HG02870 (cell line): ENCODE results near the gene EPAS1.

Experiments
- ATAC-seq: cut with Tn5 transposase; IDR thresholded peaks from one replicate; pipeline ENCODE4 v1.9.1; 2021; ENCODE audit warnings: mild to moderate bottlenecking, moderate library complexity; ENCODE audit not compliant: unreplicated experiment

The EPAS1 gene

GRCh38 chr2:46360303-46360702 is 63.1 kb downstream of the EPAS1 start:
- ATAC-seq: no peak

GRCh38 chr2:46361920-46362666 is 64.9 kb downstream of the EPAS1 start:
- ATAC-seq: no peak

GRCh38 chr2:46362667-46363012 is 65.4 kb downstream of the EPAS1 start:
- no peak for ATAC-seq

GRCh38 chr2:46363535-46364170 is 66.4 kb downstream of the EPAS1 start:
- no peak for ATAC-seq

- ATAC-seq: no peak
Measured at GRCh38 chr2:46364797-46365457, 67.7 kb downstream of the EPAS1 start.

GRCh38 chr2:46365913-46366667 is 68.9 kb downstream of the EPAS1 start:
- no peak for ATAC-seq

GRCh38 chr2:46366668-46367052 is 69.5 kb downstream of the EPAS1 start:
- ATAC-seq: no peak

GRCh38 chr2:46367286-46367685 is 70.1 kb downstream of the EPAS1 start:
- no peak for ATAC-seq

- no peak for ATAC-seq
Measured at GRCh38 chr2:46368401-46368800, 71.2 kb downstream of the EPAS1 start.

- no peak for ATAC-seq
Measured at GRCh38 chr2:46369783-46370182, 72.6 kb downstream of the EPAS1 start.

- ATAC-seq: no peak
Measured at GRCh38 chr2:46371854-46372253, 74.6 kb downstream of the EPAS1 start.

GRCh38 chr2:46372475-46372874 is 75.3 kb downstream of the EPAS1 start:
- no peak for ATAC-seq

GRCh38 chr2:46373238-46373637 is 76.0 kb downstream of the EPAS1 start:
- no peak for ATAC-seq

GRCh38 chr2:46375566-46376125 is 78.4 kb downstream of the EPAS1 start:
- no peak for ATAC-seq

- no peak for ATAC-seq
Measured at GRCh38 chr2:46376586-46376985, 79.4 kb downstream of the EPAS1 start.

- no peak for ATAC-seq
Measured at GRCh38 chr2:46377101-46377581, 79.9 kb downstream of the EPAS1 start.

- no peak for ATAC-seq
Measured at GRCh38 chr2:46377666-46378560, 80.7 kb downstream of the EPAS1 start.

- ATAC-seq: no peak
Measured at GRCh38 chr2:46378616-46379015, 81.4 kb downstream of the EPAS1 start.

GRCh38 chr2:46379213-46380037 is 82.2 kb downstream of the EPAS1 start:
- no peak for ATAC-seq
